A549 (cell line): ENCODE results near the gene PHF2. TPM values are rescaled to one million over a fixed set of nuclear protein-coding genes. Genes with fewer than 3 reads are reported as not detected.
A peak's percentile ranks its signal among the peaks of the same experiment; 100 is the strongest.

Experiments
- ATAC-seq, 2 experiments: fragments of 200-7000 bp in 1 of 2; fragments of >200 bp in 1 of 2; cut with Nextera tagmentation in 1 of 2; cut with Tn5 transposase in 1 of 2; 3 replicates each; pipeline versions ENCODE4 v1.8.0 to v1.9.1; 2018 to 2020; ENCODE audit warnings: mild to moderate bottlenecking in 1 of 2, moderate library complexity in 1 of 2
- CTCF ChIA-PET: fragments of 300-600 bp; sonication (Branson Sonifier 250); formaldehyde crosslinking; extraction: SDS; loops from one replicate; lab custom pipeline; 2021; ENCODE audit warnings: antibody characterized with exemption, inconsistent platforms; lab: Yijun Ruan, JAX
- POLR2A ChIA-PET: fragments of 350-600 bp; formaldehyde crosslinking; extraction: SDS; loops from one replicate; lab custom pipeline; 2021; ENCODE audit warnings: antibody characterized with exemption, inconsistent platforms; lab: Yijun Ruan, JAX
- DNase-seq, 2 experiments: peaks; one replicate each; pipeline versions ENCODE4 v3.0.0 to v3.0.0-alpha.2; 2011 to 2016; ENCODE audit warnings: low read depth in 1 of 2, low spot score in 1 of 2
- FAIRE-seq: peaks from 2 replicates; lab custom pipeline; 2011; peaks lifted over from hg19 to GRCh38; lab: Jason Lieb, UNC
- H3K27ac ChIP-seq, 2 experiments: fragments of >200 bp; sonication (Bioruptor Twin); formaldehyde crosslinking; 3 replicates each; pipeline ENCODE4 v1.5.1; 2016 to 2017
- H3K4me1 ChIP-seq: fragments of >200 bp; sonication (Bioruptor Twin); formaldehyde crosslinking; 3 replicates; pipeline ENCODE4 v1.6.1; 2016
- H3K4me2 ChIP-seq: fragments of >200 bp; sonication (Bioruptor Twin); formaldehyde crosslinking; 3 replicates; pipeline ENCODE4 v1.6.1; 2016
- H3K4me3 ChIP-seq: fragments of >200 bp; sonication (Bioruptor Twin); formaldehyde crosslinking; 3 replicates; pipeline ENCODE4 v1.5.1; 2016
- H3K9me3 ChIP-seq: fragments of >200 bp; sonication (Bioruptor Twin); formaldehyde crosslinking; 3 replicates; pipeline ENCODE4 v1.6.1; 2016
- CBX2 ChIP-seq: fragments of 200-600 bp; sonication (generic); IDR thresholded peaks from 2 replicates; pipeline ENCODE4 v1.6.1; 2016; ENCODE audit warnings: low read depth, mild to moderate bottlenecking, borderline replicate concordance
- EHF ChIP-seq: fragments of 250-450 bp; sonication (Bioruptor Pico); IDR thresholded peaks from 2 replicates; pipeline ENCODE4 v1.5.0; 2020; ENCODE audit warnings: mild to moderate bottlenecking
- FOSL2 ChIP-seq, 2 experiments: fragments of 450-650 bp in 1 of 2; fragments of >200 bp in 1 of 2; sonication (Bioruptor Twin) in 1 of 2; formaldehyde crosslinking; IDR thresholded peaks; 2 replicates each; pipeline versions ENCODE4 v1.5.0 to v1.6.1; 2016 to 2020; ENCODE audit warnings: mild to moderate bottlenecking in 1 of 2, moderate library complexity in 1 of 2
- GATA3 ChIP-seq: IDR thresholded peaks from 2 replicates; pipeline ENCODE4 v1.6.1; 2012; ENCODE audit warnings: borderline replicate concordance
- HEYL ChIP-seq: fragments of 250-450 bp; sonication (Bioruptor Pico); IDR thresholded peaks from 2 replicates; pipeline ENCODE4 v1.8.0; 2021; ENCODE audit warnings: mild to moderate bottlenecking, moderate library complexity
- JUNB ChIP-seq: fragments of >200 bp; sonication (Bioruptor Twin); formaldehyde crosslinking; IDR thresholded peaks from 2 replicates; pipeline ENCODE4 v1.6.1; 2016
- MAZ ChIP-seq: fragments of 150-350 bp; IDR thresholded peaks from 2 replicates; pipeline ENCODE4 v1.6.1; 2014; ENCODE audit warnings: antibody characterized with exemption, low read depth, low read length, borderline replicate concordance
- NFE2L2 ChIP-seq: fragments of 150-350 bp; conservative IDR thresholded peaks from 2 replicates; pipeline ENCODE4 v1.6.1; 2014; ENCODE audit warnings: low read length
- NR3C1 ChIP-seq: fragments of >200 bp; sonication (Bioruptor Twin); formaldehyde crosslinking; IDR thresholded peaks from 3 replicates; pipeline ENCODE4 v1.6.1; 2017
- RARB ChIP-seq: fragments of 250-450 bp; sonication (Bioruptor Pico); IDR thresholded peaks from 2 replicates; pipeline ENCODE4 v1.8.0; 2021; ENCODE audit warnings: mild to moderate bottlenecking, moderate library complexity
- RCOR1 ChIP-seq: fragments of 150-350 bp; IDR thresholded peaks from 2 replicates; pipeline ENCODE4 v1.6.1; 2014; ENCODE audit warnings: antibody characterized with exemption, low read length, low read depth
- RNF2 ChIP-seq: fragments of 200-600 bp; sonication (generic); IDR thresholded peaks from 2 replicates; pipeline ENCODE4 v1.6.1; 2016; ENCODE audit warnings: low read depth, mild to moderate bottlenecking, antibody characterized with exemption, moderate library complexity, borderline replicate concordance
- TFCP2L1 ChIP-seq: fragments of 250-450 bp; sonication (Bioruptor Pico); IDR thresholded peaks from 2 replicates; pipeline ENCODE4 v1.5.0; 2021; ENCODE audit warnings: mild to moderate bottlenecking
- TP53 ChIP-seq: fragments of 250-450 bp; sonication (Bioruptor Pico); IDR thresholded peaks from 2 replicates; pipeline ENCODE4 v1.5.0; 2021; ENCODE audit warnings: mild to moderate bottlenecking, moderate library complexity
- ZC3H11A ChIP-seq: fragments of 450-650 bp; IDR thresholded peaks from 2 replicates; pipeline ENCODE4 v1.6.1; 2014; ENCODE audit warnings: antibody characterized with exemption, mild to moderate bottlenecking
- ZNF302 ChIP-seq: fragments of 250-450 bp; sonication (Bioruptor Pico); IDR thresholded peaks from 2 replicates; pipeline ENCODE4 v1.9.0; 2021; ENCODE audit warnings: inconsistent platforms, mild to moderate bottlenecking, moderate library complexity
- WGBS: methylation state at CpG from one replicate; pipeline ENCODE4 v1.1.6; 2017; ENCODE audit errors: missing lambda C conversion rate; 5-methylcytosine and 5-hydroxymethylcytosine counted together
- polyA plus RNA-seq, 4 experiments: library from polyadenylated mRNA; depleted of rRNA in 3 of 4; stranded (reverse); fragments of >200 nt; fragmentation: RNase III in 1 of 4; extraction: RNeasy Plus Mini Kit Qiagen cat#74134 plus additional on column Dnase treatment in 1 of 4; gene quantifications; 2 replicates in 3 of 4; 3 replicates in 1 of 4; pipeline ENCODE4 v1.2.3, GENCODE V29; 2011 to 2017
- TF ChIP-seq, protein P1 (sequence below): fragments of 450-650 bp; IDR thresholded peaks from 2 replicates; pipeline ENCODE4 v1.6.1; 2014; ENCODE audit warnings: antibody characterized with exemption
- TF ChIP-seq, protein P2 (sequence below): fragments of 200-600 bp; sonication (generic); IDR thresholded peaks from 2 replicates; pipeline ENCODE4 v1.6.1; 2016; ENCODE audit warnings: antibody characterized with exemption, mild to moderate bottlenecking, moderate library complexity
- TF ChIP-seq, protein P3 (sequence below): fragments of >200 bp; sonication (Bioruptor Twin); formaldehyde crosslinking; IDR thresholded peaks from 3 replicates; pipeline ENCODE4 v1.5.1; 2016
- TF ChIP-seq, protein P4 (sequence below): fragments of >200 bp; sonication (Bioruptor Twin); formaldehyde crosslinking; IDR thresholded peaks from 3 replicates; pipeline ENCODE4 v1.6.1; 2016

Gene PHF2
- polyA plus RNA-seq, 2 of the 4 experiments (the other 2 are of a cell fraction) = 9.6 to 12.2 TPM

DNA sequence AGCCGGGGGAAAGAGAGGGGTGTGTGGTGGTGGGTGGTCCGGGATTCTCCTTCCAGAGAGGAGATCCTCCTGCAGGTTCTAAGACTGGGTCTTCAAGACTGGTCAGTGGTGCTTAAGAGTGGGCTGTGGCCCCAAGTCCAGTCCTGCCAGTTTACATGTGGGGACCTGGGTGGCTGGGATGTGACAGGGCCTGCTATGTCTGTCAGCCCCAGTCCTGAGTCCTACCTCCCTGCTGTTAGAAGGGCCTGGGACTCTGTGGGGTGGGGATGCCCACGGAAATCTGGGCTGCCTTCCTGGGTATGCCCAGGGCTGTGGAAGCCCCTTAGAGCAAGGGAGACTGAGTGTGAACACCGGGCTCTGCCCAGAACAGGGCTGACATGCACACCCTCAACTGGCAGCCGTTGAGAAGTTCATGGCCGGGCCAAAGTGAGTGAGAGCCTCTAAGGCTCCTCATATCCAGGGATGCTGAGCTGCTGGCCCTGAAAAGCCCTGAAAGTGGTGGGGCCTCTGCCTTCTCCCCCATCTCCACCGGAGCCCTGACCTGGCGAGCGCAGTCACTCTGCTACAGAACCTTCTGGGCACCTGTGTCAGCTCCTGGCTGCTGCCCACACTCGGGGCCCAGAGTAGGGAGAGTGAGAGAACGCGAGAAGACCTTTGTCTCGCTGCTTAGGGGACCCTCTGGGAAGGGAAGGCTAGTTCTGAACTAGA is 1.7 kb downstream of the PHF2 start:
- Histone ChIP-seq H3K9me3 (peaks cover 3% of the 10 kb centered on the region; the same call in 1 of the 3 replicates), H3K27ac (peak overlapping the region; percentile 89 to 100), H3K4me2 (peak overlapping the region; percentile 93), H3K4me3 (peak overlapping the region; percentile 96), H3K4me1 (peaks cover 14% of the 10 kb centered on the region)
- ChIA-PET POLR2A (interaction anchor here (1.0 kb wide), 1 partner anchor 12 kb away, joined by 3 read pairs; no protein-coding TSS in a partner anchor), CTCF (interaction anchor here (0.9 to 1.5 kb wide), 3 partner anchors 11 to 14 kb away, joined by 3 to 8 read pairs (median 3); no protein-coding TSS in a partner anchor)
- peak in 1 of 2 experiments; percentile 50; a peak in 3 of 6 replicates for ATAC-seq
- FAIRE-seq = no peak
- no peak for DNase-seq
- WGBS = 76% methylated on average over 9 of the region's 13 CpGs
- no peak for TF ChIP-seq ZC3H11A
- TF ChIP-seq HEYL (CRISPR knock-in tag) = no peak
- TF ChIP-seq NFE2L2 = no peak
- no peak for TF ChIP-seq TFCP2L1
- no peak for TF ChIP-seq RARB
- TF ChIP-seq NR3C1 = no peak
- no peak for TF ChIP-seq ZNF302
- TF ChIP-seq MAZ = no peak
- no peak for TF ChIP-seq RNF2
- TF ChIP-seq GATA3 = no peak
- TF ChIP-seq, protein P1, sequence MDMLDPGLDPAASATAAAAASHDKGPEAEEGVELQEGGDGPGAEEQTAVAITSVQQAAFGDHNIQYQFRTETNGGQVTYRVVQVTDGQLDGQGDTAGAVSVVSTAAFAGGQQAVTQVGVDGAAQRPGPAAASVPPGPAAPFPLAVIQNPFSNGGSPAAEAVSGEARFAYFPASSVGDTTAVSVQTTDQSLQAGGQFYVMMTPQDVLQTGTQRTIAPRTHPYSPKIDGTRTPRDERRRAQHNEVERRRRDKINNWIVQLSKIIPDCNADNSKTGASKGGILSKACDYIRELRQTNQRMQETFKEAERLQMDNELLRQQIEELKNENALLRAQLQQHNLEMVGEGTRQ = no peak
- no peak for TF ChIP-seq JUNB
- TF ChIP-seq EHF (CRISPR knock-in tag) = no peak
- no peak for TF ChIP-seq RCOR1
- TF ChIP-seq CBX2 = no peak
- TF ChIP-seq, protein P2, sequence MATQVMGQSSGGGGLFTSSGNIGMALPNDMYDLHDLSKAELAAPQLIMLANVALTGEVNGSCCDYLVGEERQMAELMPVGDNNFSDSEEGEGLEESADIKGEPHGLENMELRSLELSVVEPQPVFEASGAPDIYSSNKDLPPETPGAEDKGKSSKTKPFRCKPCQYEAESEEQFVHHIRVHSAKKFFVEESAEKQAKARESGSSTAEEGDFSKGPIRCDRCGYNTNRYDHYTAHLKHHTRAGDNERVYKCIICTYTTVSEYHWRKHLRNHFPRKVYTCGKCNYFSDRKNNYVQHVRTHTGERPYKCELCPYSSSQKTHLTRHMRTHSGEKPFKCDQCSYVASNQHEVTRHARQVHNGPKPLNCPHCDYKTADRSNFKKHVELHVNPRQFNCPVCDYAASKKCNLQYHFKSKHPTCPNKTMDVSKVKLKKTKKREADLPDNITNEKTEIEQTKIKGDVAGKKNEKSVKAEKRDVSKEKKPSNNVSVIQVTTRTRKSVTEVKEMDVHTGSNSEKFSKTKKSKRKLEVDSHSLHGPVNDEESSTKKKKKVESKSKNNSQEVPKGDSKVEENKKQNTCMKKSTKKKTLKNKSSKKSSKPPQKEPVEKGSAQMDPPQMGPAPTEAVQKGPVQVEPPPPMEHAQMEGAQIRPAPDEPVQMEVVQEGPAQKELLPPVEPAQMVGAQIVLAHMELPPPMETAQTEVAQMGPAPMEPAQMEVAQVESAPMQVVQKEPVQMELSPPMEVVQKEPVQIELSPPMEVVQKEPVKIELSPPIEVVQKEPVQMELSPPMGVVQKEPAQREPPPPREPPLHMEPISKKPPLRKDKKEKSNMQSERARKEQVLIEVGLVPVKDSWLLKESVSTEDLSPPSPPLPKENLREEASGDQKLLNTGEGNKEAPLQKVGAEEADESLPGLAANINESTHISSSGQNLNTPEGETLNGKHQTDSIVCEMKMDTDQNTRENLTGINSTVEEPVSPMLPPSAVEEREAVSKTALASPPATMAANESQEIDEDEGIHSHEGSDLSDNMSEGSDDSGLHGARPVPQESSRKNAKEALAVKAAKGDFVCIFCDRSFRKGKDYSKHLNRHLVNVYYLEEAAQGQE = no peak
- TF ChIP-seq, protein P3, sequence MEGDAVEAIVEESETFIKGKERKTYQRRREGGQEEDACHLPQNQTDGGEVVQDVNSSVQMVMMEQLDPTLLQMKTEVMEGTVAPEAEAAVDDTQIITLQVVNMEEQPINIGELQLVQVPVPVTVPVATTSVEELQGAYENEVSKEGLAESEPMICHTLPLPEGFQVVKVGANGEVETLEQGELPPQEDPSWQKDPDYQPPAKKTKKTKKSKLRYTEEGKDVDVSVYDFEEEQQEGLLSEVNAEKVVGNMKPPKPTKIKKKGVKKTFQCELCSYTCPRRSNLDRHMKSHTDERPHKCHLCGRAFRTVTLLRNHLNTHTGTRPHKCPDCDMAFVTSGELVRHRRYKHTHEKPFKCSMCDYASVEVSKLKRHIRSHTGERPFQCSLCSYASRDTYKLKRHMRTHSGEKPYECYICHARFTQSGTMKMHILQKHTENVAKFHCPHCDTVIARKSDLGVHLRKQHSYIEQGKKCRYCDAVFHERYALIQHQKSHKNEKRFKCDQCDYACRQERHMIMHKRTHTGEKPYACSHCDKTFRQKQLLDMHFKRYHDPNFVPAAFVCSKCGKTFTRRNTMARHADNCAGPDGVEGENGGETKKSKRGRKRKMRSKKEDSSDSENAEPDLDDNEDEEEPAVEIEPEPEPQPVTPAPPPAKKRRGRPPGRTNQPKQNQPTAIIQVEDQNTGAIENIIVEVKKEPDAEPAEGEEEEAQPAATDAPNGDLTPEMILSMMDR = no peak
- no peak for TF ChIP-seq TP53 (CRISPR knock-in tag)
- TF ChIP-seq FOSL2 (IDR thresholded peaks at IDR 0.05) = no peak
- TF ChIP-seq FOSL2 (CRISPR knock-in tag; IDR thresholded peaks at IDR 0.05) = no peak
- TF ChIP-seq, protein P4, sequence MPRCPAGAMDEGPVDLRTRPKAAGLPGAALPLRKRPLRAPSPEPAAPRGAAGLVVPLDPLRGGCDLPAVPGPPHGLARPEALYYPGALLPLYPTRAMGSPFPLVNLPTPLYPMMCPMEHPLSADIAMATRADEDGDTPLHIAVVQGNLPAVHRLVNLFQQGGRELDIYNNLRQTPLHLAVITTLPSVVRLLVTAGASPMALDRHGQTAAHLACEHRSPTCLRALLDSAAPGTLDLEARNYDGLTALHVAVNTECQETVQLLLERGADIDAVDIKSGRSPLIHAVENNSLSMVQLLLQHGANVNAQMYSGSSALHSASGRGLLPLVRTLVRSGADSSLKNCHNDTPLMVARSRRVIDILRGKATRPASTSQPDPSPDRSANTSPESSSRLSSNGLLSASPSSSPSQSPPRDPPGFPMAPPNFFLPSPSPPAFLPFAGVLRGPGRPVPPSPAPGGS = no peak
